Measurements from ENCODE around the gene DAG1.

The DAG1 gene

DNA sequence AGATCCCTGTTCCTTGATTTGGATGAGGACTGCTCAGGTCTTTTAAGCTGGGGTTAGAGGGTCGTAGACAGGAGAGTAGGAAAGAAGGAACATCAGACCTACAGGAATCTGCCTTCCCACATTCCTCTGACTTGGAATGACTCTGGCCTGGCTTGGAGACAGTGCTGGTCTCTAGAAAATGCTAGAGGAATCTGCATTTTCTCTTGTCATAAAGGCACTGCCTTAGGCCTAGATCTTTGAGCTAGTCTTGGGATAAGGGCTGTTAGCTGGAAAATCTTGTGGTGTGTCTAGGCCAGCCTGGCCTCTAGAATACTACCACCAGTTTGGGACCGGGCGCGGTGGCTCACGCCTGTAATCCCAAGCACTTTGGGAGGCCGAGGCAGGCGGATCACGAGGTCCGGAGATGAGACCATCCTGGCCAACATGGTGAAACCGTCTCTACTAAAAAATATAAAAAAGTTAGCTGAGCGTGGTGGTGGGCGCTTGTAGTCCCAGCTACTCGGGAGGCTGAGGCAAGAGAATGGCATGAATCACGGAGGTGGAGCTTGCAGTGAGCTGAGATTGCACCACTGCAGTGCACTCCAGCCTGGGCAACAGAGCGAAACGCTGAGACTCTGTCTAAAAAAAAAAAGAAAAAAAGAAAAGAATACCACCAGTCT is 66.9 kb downstream of the DAG1 start:
- TF ChIP-seq, protein P1, sequence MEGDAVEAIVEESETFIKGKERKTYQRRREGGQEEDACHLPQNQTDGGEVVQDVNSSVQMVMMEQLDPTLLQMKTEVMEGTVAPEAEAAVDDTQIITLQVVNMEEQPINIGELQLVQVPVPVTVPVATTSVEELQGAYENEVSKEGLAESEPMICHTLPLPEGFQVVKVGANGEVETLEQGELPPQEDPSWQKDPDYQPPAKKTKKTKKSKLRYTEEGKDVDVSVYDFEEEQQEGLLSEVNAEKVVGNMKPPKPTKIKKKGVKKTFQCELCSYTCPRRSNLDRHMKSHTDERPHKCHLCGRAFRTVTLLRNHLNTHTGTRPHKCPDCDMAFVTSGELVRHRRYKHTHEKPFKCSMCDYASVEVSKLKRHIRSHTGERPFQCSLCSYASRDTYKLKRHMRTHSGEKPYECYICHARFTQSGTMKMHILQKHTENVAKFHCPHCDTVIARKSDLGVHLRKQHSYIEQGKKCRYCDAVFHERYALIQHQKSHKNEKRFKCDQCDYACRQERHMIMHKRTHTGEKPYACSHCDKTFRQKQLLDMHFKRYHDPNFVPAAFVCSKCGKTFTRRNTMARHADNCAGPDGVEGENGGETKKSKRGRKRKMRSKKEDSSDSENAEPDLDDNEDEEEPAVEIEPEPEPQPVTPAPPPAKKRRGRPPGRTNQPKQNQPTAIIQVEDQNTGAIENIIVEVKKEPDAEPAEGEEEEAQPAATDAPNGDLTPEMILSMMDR (conservative IDR thresholded peaks at IDR 0.05), result no peak
- no peak overlapping the region for H3K27ac ChIP-seq

DNA sequence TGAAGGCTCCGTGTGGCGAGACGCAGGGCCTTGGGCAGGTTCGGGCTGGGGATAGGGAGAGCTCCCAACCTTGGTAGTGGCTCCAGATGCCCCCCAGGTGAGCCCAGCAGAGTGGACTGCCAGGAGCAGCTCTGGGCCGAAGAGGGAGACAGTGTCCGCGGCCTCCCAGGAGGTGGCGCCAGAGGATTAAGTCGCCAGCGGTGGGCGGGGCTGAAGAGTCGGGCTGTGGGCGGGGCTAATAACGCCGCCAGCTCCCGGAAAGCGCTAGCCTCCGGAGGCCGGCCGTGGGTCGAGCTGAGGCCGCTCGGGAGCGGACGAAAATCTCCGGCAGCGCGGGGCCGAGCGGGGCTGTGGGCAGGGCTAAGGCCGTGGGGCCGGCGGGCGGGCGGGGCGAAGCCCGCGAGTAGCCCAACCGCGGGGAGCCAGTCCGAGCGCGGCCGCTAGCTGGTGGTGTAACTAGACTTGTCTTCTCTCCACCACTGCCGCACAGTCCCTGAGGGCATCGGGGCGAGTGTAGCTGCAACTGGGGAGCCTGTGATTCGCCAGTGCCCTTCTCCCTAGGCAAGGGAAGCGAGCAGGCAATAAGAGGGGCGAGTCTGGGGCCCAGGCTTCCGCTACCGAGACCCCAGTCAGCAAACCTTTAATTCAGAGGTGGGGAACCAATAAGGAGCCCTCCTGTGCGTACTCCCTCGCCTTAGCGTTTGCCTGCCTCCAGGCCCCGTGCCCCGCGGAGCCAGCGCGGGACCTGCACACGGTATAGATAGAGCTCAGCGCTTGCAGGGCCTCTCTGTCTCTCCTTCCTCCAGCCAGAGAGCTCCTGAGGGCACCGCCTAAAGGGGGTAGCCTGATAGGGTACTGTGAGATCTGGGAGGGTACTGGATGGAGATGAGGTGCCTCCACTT is 69.8 kb downstream of the DAG1 start:
- peak overlapping the region; percentile 86 for H3K27ac ChIP-seq
- TF ChIP-seq, protein P1 (conservative IDR thresholded peaks at IDR 0.05), result peak; percentile 98

GRCh38 chr3:49552087-49552486 is 82.0 kb downstream of the DAG1 start:
- TF ChIP-seq, protein P1 (conservative IDR thresholded peaks at IDR 0.05), result no peak
- no peak overlapping the region for H3K27ac ChIP-seq

DNA sequence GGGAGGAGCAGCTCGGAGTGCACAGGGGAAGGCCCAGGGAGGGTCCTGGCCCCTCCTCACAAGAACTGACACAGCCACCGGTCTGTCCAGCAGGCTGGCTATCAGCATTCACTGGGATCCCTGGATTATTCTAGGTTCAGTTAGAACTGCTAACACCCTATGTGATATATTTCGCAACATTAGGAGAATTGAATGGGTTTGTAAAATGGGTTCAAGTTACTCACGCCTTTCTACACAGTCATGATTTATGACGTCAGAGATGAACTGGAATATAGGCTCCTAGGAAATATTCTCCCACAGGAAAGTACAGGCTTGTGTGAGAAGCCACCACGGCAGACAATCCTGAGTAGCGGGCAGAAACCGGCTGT is 83.2 kb downstream of the DAG1 start:
- TF ChIP-seq, protein P1 (conservative IDR thresholded peaks at IDR 0.05), result no peak
- H3K27ac ChIP-seq, result peak overlapping the region; percentile 90

DNA sequence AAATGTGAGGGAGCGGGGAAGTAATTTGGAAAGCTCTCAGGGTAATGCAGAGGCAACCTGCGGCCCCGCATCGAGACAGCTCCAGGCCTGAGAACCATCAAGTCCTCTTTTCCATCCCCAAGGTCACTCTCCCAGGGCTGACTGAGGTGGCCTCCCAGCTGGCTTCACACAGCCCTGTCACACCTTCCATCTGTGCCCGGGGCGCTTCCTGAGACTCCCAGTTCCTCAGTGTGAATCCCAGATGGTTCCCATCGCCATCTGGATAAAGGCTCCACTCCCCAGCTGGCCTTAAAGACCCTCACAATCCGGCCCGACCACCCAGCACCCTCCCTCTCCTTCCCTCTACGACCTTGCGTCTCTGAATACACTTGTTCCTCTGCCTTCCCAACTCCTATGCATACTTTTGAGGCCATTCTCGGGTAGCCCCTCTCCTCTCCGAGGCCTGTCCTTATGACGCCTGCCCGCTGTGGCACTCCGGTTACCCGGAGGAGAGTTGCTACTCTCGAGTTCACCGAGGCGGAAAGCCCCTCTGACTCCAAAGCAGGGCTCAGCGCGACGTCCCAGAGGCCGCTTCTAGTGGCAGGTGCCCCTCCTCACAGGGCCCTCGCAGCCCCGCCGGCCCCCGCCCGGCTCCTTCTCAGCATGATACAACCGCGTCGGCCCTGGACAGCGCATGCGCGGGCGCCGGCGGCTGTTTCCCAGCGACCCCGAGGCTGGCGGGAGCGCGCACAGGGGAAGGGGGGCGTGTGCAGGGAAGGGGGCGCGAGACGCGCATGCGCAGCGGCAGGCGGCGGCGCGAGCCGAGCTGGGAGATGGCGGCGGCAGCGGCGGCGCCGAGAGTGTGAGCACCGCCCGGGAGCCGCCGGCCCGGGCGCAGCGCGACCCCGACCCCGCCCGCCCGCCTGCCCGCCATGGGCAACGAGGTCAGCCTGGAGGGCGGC is 83.9 kb downstream of the DAG1 start, which contains the start of gene BSN:
Gene BSN (plus strand): TSS at position 786 of the 941 bp plus-strand sequence. CDS start 126 bp downstream, at position 912.
- TF ChIP-seq, protein P1 (conservative IDR thresholded peaks at IDR 0.05), result no peak

DNA sequence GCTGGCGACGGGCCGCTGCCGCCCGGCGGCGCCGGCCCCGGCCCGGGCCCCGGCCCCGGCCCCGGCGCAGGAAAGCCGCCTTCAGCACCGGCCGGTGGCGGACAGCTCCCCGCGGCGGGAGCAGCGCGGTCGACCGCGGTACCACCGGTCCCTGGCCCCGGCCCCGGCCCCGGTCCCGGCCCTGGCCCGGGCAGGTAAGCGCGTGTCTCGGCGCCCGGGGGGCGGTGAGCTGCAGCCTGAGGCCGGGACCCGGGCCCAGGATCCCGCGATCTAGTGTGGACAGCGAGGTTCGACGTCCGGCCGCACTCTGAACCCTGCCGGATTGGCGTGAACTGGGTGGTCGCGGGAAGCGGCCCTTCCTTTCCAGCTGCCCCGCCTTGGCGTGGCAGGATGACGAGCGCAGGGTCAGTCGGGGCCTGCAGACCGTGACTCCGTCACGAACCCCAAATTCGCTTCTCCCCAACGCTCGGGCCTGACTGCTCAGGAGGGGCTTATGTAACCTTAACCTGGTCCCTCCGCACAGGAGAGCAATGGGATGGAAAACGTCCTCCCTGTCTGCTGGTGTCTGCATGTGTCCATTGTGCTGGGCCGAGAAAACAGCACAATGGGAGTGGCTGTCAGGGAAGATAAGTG is 84.7 kb downstream of the DAG1 start:
- peak overlapping the region; percentile 90 for H3K27ac ChIP-seq
- TF ChIP-seq, protein P1 (conservative IDR thresholded peaks at IDR 0.05), result 0 out of 2 replicates have a peak, but pooled peaks have one; percentile 7

More for the DNA sequence above, 83.9 kb downstream of the DAG1 start, which contains the start of gene BSN:
- H3K27ac ChIP-seq, result peak within 1 kb of the TSS; percentile 90

All from VCaP (cell line).